Endometrial microvascular endothelial cells (primary cell): ENCODE measurements around the gene ZNF771. TPM values are rescaled to one million over a fixed set of nuclear protein-coding genes. Genes with fewer than 3 reads are reported as not detected.

ENCODE experiments used
- in situ Hi-C: cut with HindIII; loops from 2 replicates; pipeline ENCODE4 v1.10.0; 2017; ENCODE audit warnings: low sequenced_read_pairs, low pct_unique_long_range_greater_than_20kb; ENCODE audit errors: inconsistent ontology term
- total RNA-seq: library from RNA; depleted of rRNA; stranded (reverse); fragments of >200 nt; gene quantifications from one replicate; pipeline ENCODE4 v1.2.3, GENCODE V29; 2015; ENCODE audit errors: inconsistent ontology term

ZNF771 gene
- total RNA-seq, 1 donor from 2014 or later, result 4.3 TPM

- in situ Hi-C loops, result no loop called here
Observed at GRCh38 chr16:30372725-30373124, 34.7 kb upstream of the ZNF771 start.

GRCh38 chr16:30374538-30374937 lies 32.9 kb upstream of the ZNF771 start, which contains the start of gene MYL11:
Gene MYL11, plus strand, starts transcription at chr16:30374802. Its CDS starts 56 bp downstream, at chr16:30374858.
- in situ Hi-C loops, result no loop called here

- in situ Hi-C loops, result no loop called here
Observed at GRCh38 chr16:30375864-30376263, 31.5 kb upstream of the ZNF771 start.

- in situ Hi-C loops, result no loop called here
Observed at GRCh38 chr16:30376461-30376902, 30.9 kb upstream of the ZNF771 start.

- in situ Hi-C loops, result no loop called here
Observed at GRCh38 chr16:30377050-30377811, 30.2 kb upstream of the ZNF771 start.

- in situ Hi-C loops, result no loop called here
Observed at GRCh38 chr16:30377812-30378235, 29.6 kb upstream of the ZNF771 start.

GRCh38 chr16:30378236-30379157 lies 28.9 kb upstream of the ZNF771 start:
- in situ Hi-C loops, result no loop called here

- in situ Hi-C loops, result no loop called here
Observed at GRCh38 chr16:30379158-30379783, 28.1 kb upstream of the ZNF771 start.

GRCh38 chr16:30380072-30380802 lies 27.2 kb upstream of the ZNF771 start:
- in situ Hi-C loops, result no loop called here

- in situ Hi-C loops, result no loop called here
Observed at GRCh38 chr16:30380803-30381208, 26.6 kb upstream of the ZNF771 start.

- in situ Hi-C loops, result no loop called here
Observed at GRCh38 chr16:30381291-30382041, 25.9 kb upstream of the ZNF771 start.

- in situ Hi-C loops, result no loop called here
Observed at GRCh38 chr16:30382111-30382881, 25.1 kb upstream of the ZNF771 start, which contains the start of gene SEPTIN1. Gene SEPTIN1, minus strand, starts transcription at chr16:30382561. Its CDS starts 19 bp downstream, at chr16:30382542.

- in situ Hi-C loops, result no loop called here
Observed at GRCh38 chr16:30383521-30383920, 23.9 kb upstream of the ZNF771 start.

- in situ Hi-C loops, result no loop called here
Observed at GRCh38 chr16:30394592-30395154, 12.7 kb upstream of the ZNF771 start.

- in situ Hi-C loops, result no loop called here
Observed at GRCh38 chr16:30395155-30395991, 12.0 kb upstream of the ZNF771 start, which contains the start of gene ZNF48. Gene ZNF48, plus strand, starts transcription at chr16:30395420. Its CDS starts 375 bp downstream, at chr16:30395795.

- in situ Hi-C loops, result no loop called here
Observed at GRCh38 chr16:30395992-30396585, 11.3 kb upstream of the ZNF771 start.
